ENCODE measurements around the gene PCDHGC3.

GRCh38 chr5:141503681-141504080 lies 27.9 kb downstream of the PCDHGC3 start:
- TF ChIP-seq FOXA1 (IDR thresholded peaks at IDR 0.05) (no peak), BHLHE40 (IDR thresholded peaks at IDR 0.05; ENCODE audit: borderline replicate concordance) (no peak), ELF4 (IDR thresholded peaks at IDR 0.05) (no peak), TARDBP (IDR thresholded peaks at IDR 0.05) (no peak), FOXM1 (IDR thresholded peaks at IDR 0.05; ENCODE audit: borderline replicate concordance) (no peak), ZNF384 (IDR thresholded peaks at IDR 0.05) (no peak), SP1 (IDR thresholded peaks at IDR 0.05) (no peak), NFRKB (IDR thresholded peaks at IDR 0.05) (no peak)
